Dendritic cell treated with granulocyte-macrophage colony-stimulating factor and Interleukin-4, amounts not matched to agents 40 ng/mL and 50 ng/mL, for 4 days (primary cell): ENCODE measurements around the gene PRRG2.
A peak's percentile ranks its signal among the peaks of the same experiment; 100 is the strongest.

ENCODE experiments used
- H3K27ac Mint-ChIP-seq: one replicate; pipeline ENCODE4 v1.8.0; 2022; ENCODE audit warnings: mild to moderate bottlenecking, mixed read lengths
- H3K27me3 Mint-ChIP-seq: one replicate; pipeline ENCODE4 v1.8.0; 2022; ENCODE audit warnings: mild to moderate bottlenecking, mixed read lengths
- H3K36me3 Mint-ChIP-seq: one replicate; pipeline ENCODE4 v1.8.0; 2022; ENCODE audit warnings: low read depth, mixed read lengths
- H3K4me1 Mint-ChIP-seq: one replicate; pipeline ENCODE4 v1.8.0; 2022; ENCODE audit warnings: low read depth, mixed read lengths
- H3K4me3 Mint-ChIP-seq: one replicate; pipeline ENCODE4 v1.8.0; 2022; ENCODE audit warnings: mild to moderate bottlenecking, moderate library complexity, mixed read lengths
- H3K9me3 Mint-ChIP-seq: one replicate; pipeline ENCODE4 v1.8.0; 2022; ENCODE audit warnings: mixed read lengths
- intact Hi-C: fragments of 100-400 bp; cut with micrococcal nuclease; formaldehyde crosslinking; loops from one replicate; pipeline ENCODE4 v1.15.0; 2022

PRRG2 gene

DNA sequence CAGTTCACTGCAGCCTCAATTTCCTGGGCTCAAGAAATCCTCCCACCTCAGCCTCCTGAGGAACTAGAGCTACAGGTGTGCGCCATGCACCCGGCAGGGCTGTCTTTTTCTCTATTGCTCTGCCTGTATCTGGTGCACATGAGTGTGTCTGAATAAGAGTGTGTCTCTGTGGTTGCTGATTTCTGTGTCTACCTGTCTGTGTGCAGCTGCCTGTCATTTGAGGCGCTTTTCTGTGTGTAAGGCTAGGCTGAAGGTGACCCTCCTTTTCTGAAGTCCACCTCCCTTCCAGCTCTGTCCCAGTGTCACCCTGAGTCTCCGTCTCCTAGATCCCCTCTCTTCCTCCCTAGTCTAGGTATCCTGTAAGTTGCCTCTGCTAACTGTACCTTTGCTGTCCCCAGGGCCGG is 8.4 kb downstream of the PRRG2 start:
- H3K27ac Mint-ChIP-seq = peak overlapping the region; percentile 82
- no peak overlapping the region for H3K4me3 Mint-ChIP-seq
- peaks cover 22% of the 10 kb centered on the region for H3K36me3 Mint-ChIP-seq
- intact Hi-C loops = no loop called here
- peaks cover 38% of the 10 kb centered on the region for H3K4me1 Mint-ChIP-seq
- peaks cover 3% of the 10 kb centered on the region for H3K27me3 Mint-ChIP-seq
- H3K9me3 Mint-ChIP-seq = no peaks in the 10 kb centered on the region

DNA sequence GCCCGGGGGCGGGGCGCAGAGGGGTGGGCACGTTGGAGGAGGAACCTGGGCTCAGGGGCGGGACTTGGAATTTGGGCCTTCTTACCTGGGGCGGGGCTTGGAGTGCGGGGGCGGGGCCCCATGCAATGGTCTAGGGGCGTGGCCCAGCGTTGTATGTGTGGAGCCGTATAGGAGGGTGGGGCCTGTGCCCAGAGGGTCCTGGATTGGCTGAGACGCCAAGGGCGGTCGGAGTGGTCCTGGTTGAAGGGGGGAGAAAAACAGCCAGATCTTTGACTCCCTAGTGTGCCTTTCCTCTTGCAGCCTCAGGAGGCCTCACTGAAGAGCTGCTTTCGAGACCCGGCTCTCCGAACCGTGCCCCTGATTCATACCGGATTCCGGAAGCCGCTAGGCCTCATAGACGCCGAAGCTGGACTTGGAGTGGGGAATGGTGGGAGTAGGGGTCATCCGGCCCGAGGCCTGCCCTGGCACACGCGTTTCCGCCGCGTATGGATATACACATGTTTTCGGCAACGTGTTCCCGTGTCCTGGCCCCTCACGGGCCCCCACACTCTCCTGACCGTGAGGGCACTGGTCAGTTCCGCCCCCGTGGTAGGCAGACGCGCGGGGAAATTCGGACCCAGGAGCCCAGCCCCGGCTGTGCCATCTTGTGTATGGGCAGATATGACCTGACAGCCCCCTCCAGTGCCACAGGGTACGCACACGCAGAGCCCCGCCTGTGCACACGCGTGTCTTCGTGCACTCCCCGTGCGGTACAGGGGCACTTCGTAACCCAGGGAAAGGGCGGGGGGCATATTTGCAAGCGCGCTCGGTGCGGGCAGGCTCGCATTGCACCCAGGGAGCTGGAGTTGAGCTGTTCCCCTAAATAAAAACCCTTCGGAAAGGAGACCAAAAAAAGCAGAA is 9.2 kb downstream of the PRRG2 start:
- Mint-ChIP-seq H3K9me3 (no peaks in the 10 kb centered on the region), H3K36me3 (peaks cover 29% of the 10 kb centered on the region), H3K4me3 (peak overlapping the region; percentile 84), H3K27me3 (peaks cover 3% of the 10 kb centered on the region), H3K27ac (peak overlapping the region; percentile 82), H3K4me1 (peaks cover 42% of the 10 kb centered on the region)
- intact Hi-C loops = loop anchor here (1.0 to 2.0 kb wide), 3 partner anchors 10 to 86 kb away; partner anchors contain the start of genes NOSIP, PRMT1 and SCAF1

DNA sequence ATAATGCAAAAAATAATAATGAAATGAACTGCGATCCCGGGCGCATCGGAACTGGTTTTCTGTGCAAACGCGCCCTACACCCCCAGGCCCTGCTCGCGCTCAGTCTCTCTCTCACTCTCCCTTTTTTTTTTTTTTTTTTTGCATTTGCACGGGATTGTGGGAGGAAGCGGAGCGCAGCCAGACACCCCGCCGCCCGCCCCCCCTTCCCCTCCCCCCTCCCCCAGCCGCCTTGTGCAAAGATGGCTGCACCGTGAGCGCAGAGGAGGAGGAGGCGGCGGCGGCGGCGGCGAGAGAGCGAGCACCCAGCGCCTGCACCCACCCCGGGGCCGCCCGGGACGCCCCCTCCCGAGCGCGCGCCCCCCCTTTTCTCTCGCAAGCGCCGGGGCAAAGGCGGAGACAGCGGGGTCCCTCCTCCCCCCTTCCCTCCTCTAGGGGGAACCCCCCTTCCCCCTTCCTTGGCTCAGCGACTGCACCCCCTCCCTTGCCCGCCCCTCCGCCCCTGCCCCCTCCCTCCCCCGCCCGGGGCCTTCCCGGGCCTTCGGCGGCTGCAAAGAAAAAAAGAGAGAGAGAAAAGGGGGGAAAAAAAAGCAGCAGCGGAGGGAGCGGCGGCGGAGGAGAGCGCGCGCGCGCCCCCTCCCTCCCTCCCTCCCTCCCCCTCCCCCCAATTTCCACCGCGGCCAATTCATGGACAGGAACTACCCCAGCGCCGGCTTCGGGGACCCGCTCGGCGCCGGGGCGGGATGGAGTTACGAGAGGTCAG is 10.0 kb downstream of the PRRG2 start, which contains the start of gene PRR12:
Gene PRR12 (plus strand): TSS at position 212 of the 760 bp plus-strand sequence. CDS start 473 bp downstream, at position 685.
- H3K27me3 Mint-ChIP-seq = peaks cover 3% of the 10 kb centered on the region
- H3K27ac Mint-ChIP-seq = peak within 1 kb of the TSS; percentile 82
- intact Hi-C loops = loop anchor here (1.0 to 2.0 kb wide), 3 partner anchors 11 to 86 kb away; partner anchors contain the start of genes NOSIP, PRMT1 and SCAF1
- H3K4me3 Mint-ChIP-seq = peak within 1 kb of the TSS; percentile 84
- H3K9me3 Mint-ChIP-seq = no peaks in the 10 kb centered on the region
- H3K4me1 Mint-ChIP-seq = peaks cover 42% of the 10 kb centered on the region
- H3K36me3 Mint-ChIP-seq = peaks cover 37% of the 10 kb centered on the region

DNA sequence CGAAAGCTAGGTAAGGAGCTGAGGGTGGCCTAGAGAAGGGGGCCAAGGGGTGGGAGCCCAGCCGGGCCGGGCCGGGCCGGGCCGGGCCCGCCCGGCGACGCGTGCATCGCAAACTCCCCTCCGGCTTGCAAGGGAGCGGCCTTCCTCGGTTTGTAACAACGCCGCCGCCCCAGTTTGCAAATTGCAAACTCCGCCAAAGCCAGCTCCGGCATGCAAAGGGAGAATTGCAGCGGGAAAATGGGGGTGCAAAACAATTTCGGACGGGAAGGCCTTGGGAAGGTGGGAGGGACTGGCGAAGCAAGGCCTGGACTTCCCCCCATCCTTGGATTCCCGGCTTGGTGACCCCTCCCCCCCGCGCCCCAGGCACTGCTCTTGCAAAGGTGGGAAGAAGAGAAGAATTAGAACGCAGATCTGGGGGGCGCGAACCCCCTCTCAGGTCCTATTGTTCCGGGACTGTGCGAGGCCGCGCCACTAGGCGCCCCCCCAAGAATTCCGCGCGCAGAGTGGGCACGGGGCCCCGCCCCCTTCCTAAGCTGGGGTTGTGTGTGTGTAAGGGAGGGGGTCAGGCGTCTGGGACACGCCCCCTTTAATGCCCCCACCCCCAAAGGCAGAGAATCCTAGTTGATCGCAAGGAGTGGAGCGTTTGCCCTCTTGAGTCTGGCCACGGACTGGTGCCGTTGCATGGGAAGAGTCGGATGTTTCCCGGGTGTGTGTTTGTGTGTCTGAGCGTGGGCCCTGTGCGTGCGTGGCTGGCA is 10.8 kb downstream of the PRRG2 start:
- peak overlapping the region; percentile 84 for H3K4me3 Mint-ChIP-seq
- H3K4me1 Mint-ChIP-seq = peaks cover 42% of the 10 kb centered on the region
- H3K27ac Mint-ChIP-seq = peak overlapping the region; percentile 82
- peaks cover 3% of the 10 kb centered on the region for H3K27me3 Mint-ChIP-seq
- H3K9me3 Mint-ChIP-seq = no peaks in the 10 kb centered on the region
- peaks cover 45% of the 10 kb centered on the region for H3K36me3 Mint-ChIP-seq
- intact Hi-C loops = loop anchor here (2.0 kb wide), 1 partner anchor 85 kb away; the partner anchor contains the start of gene PRMT1

DNA sequence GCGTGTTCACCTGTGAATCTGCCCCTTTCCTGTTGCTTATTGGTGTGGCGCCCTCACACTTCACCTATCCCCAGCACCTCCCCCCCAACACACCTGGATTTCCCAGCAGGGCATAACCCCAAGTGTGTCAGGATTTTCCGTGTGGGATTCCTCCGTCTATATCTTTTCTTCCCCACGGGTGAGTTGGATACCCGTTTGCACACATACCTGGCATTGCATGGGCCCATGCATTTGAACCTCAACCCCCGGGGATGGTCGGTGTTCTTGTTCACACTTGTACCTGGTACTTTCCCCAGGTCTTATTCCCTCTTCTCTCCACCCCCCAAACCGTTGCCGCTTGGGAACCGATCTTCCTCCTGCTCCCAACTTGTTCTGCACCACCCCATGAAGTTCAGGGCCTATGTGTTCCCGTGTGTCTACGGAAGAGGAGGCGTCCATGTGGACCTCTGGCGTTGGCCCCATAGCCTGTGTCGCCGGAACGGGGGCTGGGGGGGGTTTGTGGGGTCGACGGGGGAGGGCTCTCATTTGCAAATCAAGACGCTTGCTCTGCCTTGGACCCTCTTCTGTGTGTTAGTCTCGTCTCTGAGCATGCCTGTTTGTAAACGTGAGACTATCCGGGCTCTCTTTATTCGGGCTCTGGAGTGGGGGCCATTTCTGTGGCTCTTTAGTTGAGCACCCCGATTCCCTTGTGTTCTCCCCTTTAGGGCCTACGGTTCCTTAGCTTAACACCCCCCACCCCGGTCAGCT is 11.5 kb downstream of the PRRG2 start:
- H3K9me3 Mint-ChIP-seq = no peaks in the 10 kb centered on the region
- H3K4me3 Mint-ChIP-seq = peak overlapping the region; percentile 84
- peaks cover 42% of the 10 kb centered on the region for H3K4me1 Mint-ChIP-seq
- peak overlapping the region; percentile 82 for H3K27ac Mint-ChIP-seq
- peaks cover 52% of the 10 kb centered on the region for H3K36me3 Mint-ChIP-seq
- H3K27me3 Mint-ChIP-seq = peaks cover 3% of the 10 kb centered on the region
- intact Hi-C loops = no loop called here

DNA sequence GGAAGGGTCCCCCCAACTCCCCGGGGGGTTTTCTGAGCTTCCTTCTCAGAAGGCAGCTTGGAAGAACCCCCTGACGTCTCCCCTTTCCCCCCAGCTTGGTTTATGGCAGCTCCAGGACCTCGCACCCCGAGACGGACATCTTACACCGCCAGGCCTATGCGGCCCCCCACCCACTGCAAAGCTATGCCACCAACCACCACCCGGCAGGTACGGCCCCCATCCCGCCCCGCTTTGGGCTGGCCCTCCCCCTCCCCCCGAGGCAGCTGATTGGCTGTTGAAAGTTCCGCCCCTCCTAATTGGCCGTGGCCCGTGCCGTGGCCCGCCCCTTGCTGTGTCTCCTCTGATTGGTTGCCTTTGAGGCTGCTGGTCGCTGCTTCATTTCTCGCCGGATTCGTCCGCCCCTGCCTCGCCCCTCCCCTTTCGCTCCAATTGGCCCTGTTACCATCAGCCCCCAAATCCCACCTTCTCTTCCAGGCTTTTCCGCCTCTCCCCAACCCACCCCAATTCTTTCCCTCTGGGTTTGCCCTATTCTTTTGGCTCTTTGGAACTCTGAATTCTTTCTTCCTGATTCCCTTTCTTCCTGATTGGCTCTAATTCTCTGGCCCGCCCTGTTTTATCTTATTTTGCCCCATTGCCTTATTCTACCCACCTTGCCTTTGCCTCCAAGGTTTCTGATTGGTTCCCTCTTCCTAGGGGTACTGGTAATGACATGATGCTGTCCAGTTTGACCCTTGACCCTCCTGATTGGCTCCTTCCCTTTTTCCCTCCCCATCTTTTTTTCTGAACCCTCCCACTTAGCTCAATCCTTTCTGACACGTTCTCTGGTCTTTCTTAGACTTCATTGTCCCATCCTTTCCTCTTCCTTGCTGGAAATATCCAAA is 12.4 kb downstream of the PRRG2 start:
- H3K9me3 Mint-ChIP-seq = no peaks in the 10 kb centered on the region
- H3K4me1 Mint-ChIP-seq = peaks cover 44% of the 10 kb centered on the region
- H3K27ac Mint-ChIP-seq = peak overlapping the region; percentile 82
- peak overlapping the region; percentile 84 for H3K4me3 Mint-ChIP-seq
- intact Hi-C loops = no loop called here
- H3K36me3 Mint-ChIP-seq = peaks cover 60% of the 10 kb centered on the region
- H3K27me3 Mint-ChIP-seq = peaks cover 3% of the 10 kb centered on the region

DNA sequence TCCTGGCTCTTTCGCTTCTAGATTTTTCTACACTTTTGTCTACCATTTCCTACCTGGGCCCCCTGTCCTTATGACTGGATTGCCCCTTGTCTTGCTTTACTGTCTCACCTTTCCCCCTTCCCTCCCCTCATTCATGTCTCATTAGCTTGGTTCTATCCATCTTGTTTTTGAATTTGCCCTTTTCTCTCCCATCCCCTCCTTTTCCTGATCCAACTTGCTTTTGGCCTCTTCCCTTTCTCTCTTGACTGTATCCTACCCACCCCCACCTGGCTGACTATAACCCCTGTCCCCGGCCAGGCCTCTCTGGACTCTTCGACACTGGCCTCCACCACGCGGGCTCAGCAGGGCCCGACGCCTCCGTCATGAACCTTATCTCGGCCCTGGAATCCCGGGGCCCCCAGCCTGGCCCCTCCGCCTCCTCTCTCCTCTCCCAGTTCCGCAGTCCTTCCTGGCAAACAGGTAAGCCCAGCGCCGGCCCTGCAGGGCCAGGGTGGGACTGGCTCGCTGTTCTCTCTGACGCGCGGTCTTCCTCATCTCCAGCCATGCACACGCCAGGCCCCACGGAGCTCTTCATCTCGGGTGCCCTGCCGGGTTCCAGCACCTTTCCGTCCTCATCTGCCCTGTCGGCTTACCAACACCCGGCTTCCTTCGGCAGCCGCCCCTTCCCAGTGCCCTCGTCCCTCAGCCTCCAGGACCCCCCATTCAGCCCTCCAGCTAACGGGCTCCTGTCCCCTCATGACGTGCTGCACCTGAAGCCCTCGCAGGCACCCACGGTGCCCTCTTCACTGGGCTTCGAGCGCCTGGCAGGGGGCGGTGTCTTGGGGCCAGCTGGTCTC is 13.3 kb downstream of the PRRG2 start:
- peaks cover 69% of the 10 kb centered on the region for H3K36me3 Mint-ChIP-seq
- no peaks in the 10 kb centered on the region for H3K27me3 Mint-ChIP-seq
- H3K9me3 Mint-ChIP-seq = no peaks in the 10 kb centered on the region
- peak overlapping the region; percentile 82 for H3K27ac Mint-ChIP-seq
- H3K4me1 Mint-ChIP-seq = peaks cover 50% of the 10 kb centered on the region
- H3K4me3 Mint-ChIP-seq = peak overlapping the region; percentile 84
- intact Hi-C loops = no loop called here

DNA sequence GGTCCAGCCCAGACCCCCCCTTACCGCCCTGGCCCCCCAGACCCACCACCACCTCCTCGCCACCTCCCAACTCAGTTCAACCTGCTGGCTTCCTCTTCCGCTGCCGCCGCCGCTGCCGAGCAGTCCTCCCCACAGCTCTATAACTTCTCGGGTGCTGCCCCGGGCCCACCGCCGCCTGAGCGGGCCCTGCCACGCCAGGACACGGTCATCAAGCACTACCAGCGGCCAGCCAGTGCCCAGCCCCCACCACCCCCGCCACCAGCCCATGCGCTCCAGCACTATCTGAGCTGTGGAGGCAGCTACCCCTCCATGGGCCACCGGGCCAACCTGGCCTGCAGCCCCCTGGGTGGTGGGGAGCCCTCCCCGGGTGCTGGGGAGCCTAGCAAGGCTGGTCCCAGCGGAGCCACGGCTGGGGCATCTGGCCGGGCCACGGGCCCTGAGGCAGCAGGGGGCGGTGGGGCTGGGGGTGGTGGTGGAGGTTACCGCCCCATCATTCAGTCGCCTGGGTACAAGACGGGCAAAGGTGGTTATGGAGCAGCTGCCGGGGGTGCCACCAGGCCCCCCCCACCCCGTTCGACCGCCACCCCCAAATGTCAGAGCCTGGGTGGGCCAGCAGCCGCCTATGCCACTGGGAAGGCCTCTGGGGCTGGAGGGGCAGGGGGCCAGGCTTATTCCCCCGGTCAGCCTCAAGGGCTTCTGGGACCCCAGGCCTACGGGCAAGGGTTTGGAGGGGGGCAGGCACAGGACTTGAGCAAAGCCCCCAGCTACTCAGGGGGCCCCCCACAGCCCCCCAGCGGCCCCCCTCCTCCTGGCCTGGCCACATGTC is 14.1 kb downstream of the PRRG2 start:
- intact Hi-C loops = no loop called here
- Mint-ChIP-seq H3K4me1 (peaks cover 47% of the 10 kb centered on the region), H3K27me3 (no peaks in the 10 kb centered on the region), H3K9me3 (no peaks in the 10 kb centered on the region), H3K4me3 (no peak overlapping the region), H3K36me3 (peaks cover 73% of the 10 kb centered on the region), H3K27ac (peak overlapping the region; percentile 82)

DNA sequence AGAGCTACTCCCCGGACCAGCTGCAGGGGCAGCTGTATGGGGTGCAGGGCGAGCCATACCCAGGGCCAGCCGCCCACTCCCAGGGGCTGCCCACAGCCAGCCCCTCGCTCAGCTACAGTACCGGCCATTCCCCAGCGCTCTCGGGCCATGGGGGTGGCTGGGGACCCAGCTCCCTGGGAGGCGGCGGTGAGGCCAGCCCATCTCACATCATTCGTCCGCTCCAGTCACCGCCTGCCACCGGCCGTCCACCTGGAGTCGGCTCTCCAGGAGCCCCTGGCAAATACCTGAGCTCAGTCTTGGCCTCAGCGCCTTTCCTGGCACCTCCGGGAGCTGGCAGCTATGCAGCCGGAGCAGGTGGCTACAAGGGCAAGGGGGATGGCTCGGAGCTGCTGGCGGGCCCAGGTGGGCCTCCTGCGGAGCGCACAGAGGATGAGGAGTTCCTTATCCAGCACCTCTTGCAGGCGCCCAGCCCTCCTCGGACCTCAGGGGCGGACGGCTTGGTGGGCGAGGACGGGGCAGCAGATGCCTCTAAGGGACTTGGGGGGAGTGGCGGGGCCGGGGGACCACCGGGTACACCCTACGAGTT is 14.8 kb downstream of the PRRG2 start:
- H3K27ac Mint-ChIP-seq = no peak overlapping the region
- H3K9me3 Mint-ChIP-seq = no peaks in the 10 kb centered on the region
- no peak overlapping the region for H3K4me3 Mint-ChIP-seq
- peaks cover 46% of the 10 kb centered on the region for H3K4me1 Mint-ChIP-seq
- peaks cover 75% of the 10 kb centered on the region for H3K36me3 Mint-ChIP-seq
- no peaks in the 10 kb centered on the region for H3K27me3 Mint-ChIP-seq
- intact Hi-C loops = no loop called here

DNA sequence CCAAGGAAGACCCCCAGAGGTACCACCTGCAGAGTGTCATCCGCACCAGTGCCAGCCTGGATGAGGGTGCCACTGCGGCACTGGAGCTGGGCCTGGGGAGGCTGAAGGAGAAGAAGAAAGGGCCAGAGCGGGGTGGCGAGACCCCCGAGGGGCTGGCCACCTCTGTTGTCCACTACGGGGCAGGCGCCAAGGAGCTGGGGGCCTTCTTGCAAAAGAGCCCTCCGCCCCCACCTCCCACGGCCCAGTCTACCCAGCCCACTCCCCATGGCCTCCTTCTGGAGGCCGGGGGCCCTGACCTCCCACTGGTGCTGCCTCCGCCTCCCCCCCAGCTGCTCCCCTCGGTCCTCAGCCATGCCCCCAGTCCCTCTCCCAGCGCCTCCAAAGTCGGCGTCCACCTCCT is 15.3 kb downstream of the PRRG2 start:
- Mint-ChIP-seq H3K9me3 (no peaks in the 10 kb centered on the region), H3K27me3 (no peaks in the 10 kb centered on the region), H3K4me1 (peaks cover 46% of the 10 kb centered on the region), H3K4me3 (no peak overlapping the region), H3K36me3 (peaks cover 79% of the 10 kb centered on the region), H3K27ac (no peak overlapping the region)
- intact Hi-C loops = no loop called here
